Fibroblast of lung (primary cell): Measurements from ENCODE around the gene DNER.

ENCODE experiments used
- EZH2 ChIP-seq: IDR thresholded peaks from 2 replicates; pipeline ENCODE4 v1.5.1; 2012; ENCODE audit warnings: low read length, control low read depth, mild to moderate bottlenecking; ENCODE audit errors: missing control alignments
- TF ChIP-seq, protein P1 (sequence below), 2 donors: IDR thresholded peaks in 1 of 2; conservative IDR thresholded peaks in 1 of 2; 1 replicate in 1 of 2; 2 replicates in 1 of 2; pipeline ENCODE4 v1.5.1; 2011 to 2012; ENCODE audit warnings: low read length in 2 of 2, control low read depth in 1 of 2, inconsistent platforms in 1 of 2, low read depth in 1 of 2, mild to moderate bottlenecking in 1 of 2

DNA sequence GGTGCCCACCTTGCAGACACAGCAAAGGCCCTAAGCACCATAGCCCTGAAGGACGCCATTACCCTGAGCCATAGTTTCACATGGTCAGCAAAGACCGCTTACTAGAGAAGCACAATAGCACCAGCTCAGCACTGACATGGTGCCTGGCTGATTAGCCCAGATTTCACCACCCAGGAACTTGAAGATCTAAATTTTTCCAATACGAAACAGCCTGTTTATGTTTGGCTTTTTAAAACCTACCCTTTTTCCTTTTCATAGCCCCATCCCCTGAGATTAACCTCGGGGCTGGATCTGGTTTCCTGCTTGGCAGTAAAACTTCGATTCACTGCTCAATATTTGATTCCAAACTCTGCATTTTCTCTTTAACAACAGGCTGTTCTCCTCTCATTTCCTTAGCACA, 284.8 kb downstream of the DNER start:
- TF ChIP-seq, protein P1, sequence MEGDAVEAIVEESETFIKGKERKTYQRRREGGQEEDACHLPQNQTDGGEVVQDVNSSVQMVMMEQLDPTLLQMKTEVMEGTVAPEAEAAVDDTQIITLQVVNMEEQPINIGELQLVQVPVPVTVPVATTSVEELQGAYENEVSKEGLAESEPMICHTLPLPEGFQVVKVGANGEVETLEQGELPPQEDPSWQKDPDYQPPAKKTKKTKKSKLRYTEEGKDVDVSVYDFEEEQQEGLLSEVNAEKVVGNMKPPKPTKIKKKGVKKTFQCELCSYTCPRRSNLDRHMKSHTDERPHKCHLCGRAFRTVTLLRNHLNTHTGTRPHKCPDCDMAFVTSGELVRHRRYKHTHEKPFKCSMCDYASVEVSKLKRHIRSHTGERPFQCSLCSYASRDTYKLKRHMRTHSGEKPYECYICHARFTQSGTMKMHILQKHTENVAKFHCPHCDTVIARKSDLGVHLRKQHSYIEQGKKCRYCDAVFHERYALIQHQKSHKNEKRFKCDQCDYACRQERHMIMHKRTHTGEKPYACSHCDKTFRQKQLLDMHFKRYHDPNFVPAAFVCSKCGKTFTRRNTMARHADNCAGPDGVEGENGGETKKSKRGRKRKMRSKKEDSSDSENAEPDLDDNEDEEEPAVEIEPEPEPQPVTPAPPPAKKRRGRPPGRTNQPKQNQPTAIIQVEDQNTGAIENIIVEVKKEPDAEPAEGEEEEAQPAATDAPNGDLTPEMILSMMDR (conservative IDR thresholded peaks at IDR 0.05 in 1 of 2, IDR thresholded peaks at IDR 0.05 in 1 of 2; ENCODE audit: low read depth in 1 of 2, low read length in 2 of 2) = no peak
- TF ChIP-seq EZH2 = no peak
